ENCODE data around the gene ARHGEF10L. TPM values are rescaled to one million over a fixed set of nuclear protein-coding genes. Genes with fewer than 3 reads are reported as not detected.
A peak's percentile ranks its signal among the peaks of the same experiment; 100 is the strongest.
"Not testable (repeated sequence)": the region's sequence is repeated elsewhere in the genome, so short reads cannot be mapped to it uniquely, and the experiment has no call there.

Gene ARHGEF10L
- 39.9 TPM for total RNA-seq

- DNase-seq = no peak
Measured at GRCh38 chr1:17539477-17540254, at the start of gene ARHGEF10L. ARHGEF10L (plus strand) TSS chr1:17539698; CDS start chr1:17580596, 40,898 bp downstream.

- DNase-seq = not testable (repeated sequence)
Measured at GRCh38 chr1:17489768-17490417, 49.6 kb upstream of the ARHGEF10L start.

- not testable (repeated sequence) for DNase-seq
Measured at GRCh38 chr1:17490667-17491066, 48.8 kb upstream of the ARHGEF10L start.

- DNase-seq = peak; percentile 67
Measured at GRCh38 chr1:17494114-17494729, 45.3 kb upstream of the ARHGEF10L start.

- no peak for DNase-seq
Measured at GRCh38 chr1:17496419-17496818, 43.1 kb upstream of the ARHGEF10L start.

GRCh38 chr1:17498214-17498613 is 41.3 kb upstream of the ARHGEF10L start:
- no peak for DNase-seq

- DNase-seq = peak; percentile 92
Measured at GRCh38 chr1:17502326-17502778, 37.1 kb upstream of the ARHGEF10L start.

- DNase-seq = no peak
Measured at GRCh38 chr1:17503146-17503545, 36.4 kb upstream of the ARHGEF10L start.

GRCh38 chr1:17507200-17507599 is 32.3 kb upstream of the ARHGEF10L start:
- DNase-seq = not testable (repeated sequence)

GRCh38 chr1:17507915-17508314 is 31.6 kb upstream of the ARHGEF10L start:
- no peak for DNase-seq

- no peak for DNase-seq
Measured at GRCh38 chr1:17509363-17509762, 30.1 kb upstream of the ARHGEF10L start.

GRCh38 chr1:17510138-17510537 is 29.4 kb upstream of the ARHGEF10L start:
- no peak for DNase-seq

- no peak for DNase-seq
Measured at GRCh38 chr1:17511188-17511587, 28.3 kb upstream of the ARHGEF10L start.

- no peak for DNase-seq
Measured at GRCh38 chr1:17513131-17513530, 26.4 kb upstream of the ARHGEF10L start.

- no peak for DNase-seq
Measured at GRCh38 chr1:17514776-17515175, 24.7 kb upstream of the ARHGEF10L start.

GRCh38 chr1:17515902-17516301 is 23.6 kb upstream of the ARHGEF10L start:
- DNase-seq = no peak

GRCh38 chr1:17516303-17517214 is 22.9 kb upstream of the ARHGEF10L start:
- no peak for DNase-seq

- DNase-seq = no peak
Measured at GRCh38 chr1:17520041-17520440, 19.5 kb upstream of the ARHGEF10L start.

GRCh38 chr1:17520473-17521319 is 18.8 kb upstream of the ARHGEF10L start:
- DNase-seq = no peak

GRCh38 chr1:17521946-17522612 is 17.4 kb upstream of the ARHGEF10L start:
- no peak for DNase-seq
